ENCODE results near the gene KAT5.
A peak's percentile ranks its signal among the peaks of the same experiment; 100 is the strongest.
"Not testable (repeated sequence)": the region's sequence is repeated elsewhere in the genome, so short reads cannot be mapped to it uniquely, and the experiment has no call there.

KAT5 gene

GRCh38 chr11:65709661-65710060 lies 2.4 kb upstream of the KAT5 start:
- DNase-seq (ENCODE audit: low read depth) = no peak

GRCh38 chr11:65710421-65710820 lies 1.6 kb upstream of the KAT5 start:
- no peak for DNase-seq (ENCODE audit: low read depth)

DNA sequence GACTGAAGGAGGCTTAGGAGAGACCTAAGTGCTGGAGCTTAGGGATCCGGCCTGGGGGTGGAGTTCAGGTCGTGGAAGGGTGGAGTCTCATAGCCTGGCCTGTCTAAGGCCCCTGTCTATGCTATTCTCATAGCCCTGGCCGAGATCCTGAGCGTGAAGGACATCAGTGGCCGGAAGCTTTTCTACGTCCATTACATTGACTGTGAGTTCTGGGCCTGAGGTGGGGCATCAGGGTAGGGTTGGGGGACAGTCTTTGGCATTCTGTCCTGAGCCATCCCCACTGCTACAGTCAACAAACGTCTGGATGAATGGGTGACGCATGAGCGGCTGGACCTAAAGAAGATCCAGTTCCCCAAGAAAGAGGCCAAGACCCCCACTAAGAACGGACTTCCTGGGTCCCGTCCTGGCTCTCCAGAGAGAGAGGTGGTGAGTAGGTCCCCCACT lies 603 bp downstream of the KAT5 start:
- DNase-seq (ENCODE audit: low read depth) = no peak

- DNase-seq (ENCODE audit: low read depth) = no peak
Measured at GRCh38 chr11:65713212-65713969, 1.3 kb downstream of the KAT5 start.

DNA sequence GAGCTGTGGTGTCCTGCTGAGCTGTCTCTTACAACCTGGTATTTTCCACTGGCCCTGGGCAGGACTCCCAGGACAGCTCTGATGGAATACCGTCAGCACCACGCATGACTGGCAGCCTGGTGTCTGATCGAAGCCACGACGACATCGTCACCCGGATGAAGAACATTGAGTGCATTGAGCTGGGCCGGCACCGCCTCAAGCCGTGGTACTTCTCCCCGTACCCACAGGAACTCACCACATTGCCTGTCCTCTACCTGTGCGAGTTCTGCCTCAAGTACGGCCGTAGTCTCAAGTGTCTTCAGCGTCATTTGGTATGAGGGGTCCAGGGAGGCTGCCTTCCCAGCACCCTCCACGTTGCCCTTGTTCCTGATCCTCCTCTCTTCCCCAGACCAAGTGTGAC lies 2.4 kb downstream of the KAT5 start:
- DNase-seq (ENCODE audit: low read depth) = no peak

DNA sequence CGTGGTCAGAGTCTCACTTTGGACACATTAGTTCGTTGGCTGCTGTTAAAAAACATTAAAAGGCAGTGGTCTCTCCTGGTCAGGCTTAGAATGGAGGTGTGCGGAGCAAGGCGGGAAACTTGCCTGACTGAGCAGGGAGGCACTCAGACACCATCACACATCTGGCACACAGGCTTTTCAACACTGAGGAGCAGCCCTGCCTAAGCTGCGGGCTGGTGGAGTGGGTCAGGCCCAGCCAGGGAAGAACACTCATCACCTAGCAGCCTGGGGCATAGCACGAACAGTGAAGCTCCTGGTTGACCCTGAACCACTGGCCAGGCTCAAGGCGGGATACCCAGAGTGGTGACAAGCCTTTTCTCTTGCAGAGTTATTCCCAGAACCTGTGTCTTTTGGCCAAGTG lies 4.2 kb downstream of the KAT5 start:
- no peak for DNase-seq (ENCODE audit: low read depth)

DNA sequence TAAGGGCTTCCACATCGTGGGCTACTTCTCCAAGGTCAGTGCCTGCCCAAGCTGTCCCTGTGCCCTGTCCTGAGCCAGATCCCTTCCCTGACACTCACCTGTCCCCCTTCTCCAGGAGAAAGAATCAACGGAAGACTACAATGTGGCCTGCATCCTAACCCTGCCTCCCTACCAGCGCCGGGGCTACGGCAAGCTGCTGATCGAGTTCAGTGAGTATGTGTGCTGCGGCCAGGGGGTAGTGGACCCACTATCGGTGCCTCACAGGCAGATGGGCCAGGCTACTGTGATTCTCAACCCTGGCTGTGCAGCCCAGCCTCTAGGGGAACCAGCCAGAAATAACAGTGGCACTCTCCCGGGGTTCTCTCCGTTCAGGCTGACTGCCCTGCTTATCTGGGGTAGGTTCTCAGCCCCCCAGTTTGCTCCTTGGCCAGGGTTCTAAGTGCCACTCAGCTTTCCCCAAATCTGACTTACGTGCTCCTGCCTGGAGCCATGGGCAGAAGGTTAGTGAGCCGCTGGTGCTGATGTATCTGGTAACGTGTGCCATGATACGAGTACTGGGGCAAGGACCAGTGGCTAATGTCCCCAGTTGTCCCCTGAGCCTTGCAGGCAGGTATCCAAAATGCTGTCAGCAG lies 4.8 kb downstream of the KAT5 start:
- no peak for DNase-seq (ENCODE audit: low read depth)

- no peak for DNase-seq (ENCODE audit: low read depth)
Measured at GRCh38 chr11:65717906-65718305, 5.9 kb downstream of the KAT5 start.

GRCh38 chr11:65718531-65718930 lies 6.5 kb downstream of the KAT5 start:
- no peak for DNase-seq (ENCODE audit: low read depth)

DNA sequence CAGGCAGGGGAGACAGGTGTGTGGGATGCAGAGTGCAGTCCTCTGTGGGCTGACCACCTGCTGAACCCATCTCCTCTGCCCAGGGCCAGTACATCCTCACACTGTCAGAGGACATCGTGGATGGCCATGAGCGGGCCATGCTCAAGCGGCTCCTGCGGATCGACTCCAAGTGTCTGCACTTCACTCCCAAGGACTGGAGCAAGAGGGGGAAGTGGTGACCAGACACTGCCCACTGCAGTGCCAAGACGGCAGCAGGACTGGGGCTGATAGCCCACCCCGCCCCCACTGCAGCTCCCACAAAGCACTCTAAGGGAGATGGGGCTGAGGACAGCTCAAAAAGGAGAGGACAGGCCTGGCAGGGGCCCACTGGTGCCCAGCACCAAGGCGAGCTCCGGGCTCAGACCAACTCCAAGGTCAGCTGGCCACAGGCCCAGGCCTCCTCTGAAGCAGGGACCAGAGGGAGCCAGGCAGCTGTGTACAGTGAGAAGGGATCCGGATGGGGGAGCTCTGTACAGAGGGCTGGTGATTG lies 7.0 kb downstream of the KAT5 start:
- DNase-seq (ENCODE audit: low read depth) = peak; percentile 11

GRCh38 chr11:65719871-65720210 lies 7.8 kb downstream of the KAT5 start:
- DNase-seq (ENCODE audit: low read depth) = no peak

DNA sequence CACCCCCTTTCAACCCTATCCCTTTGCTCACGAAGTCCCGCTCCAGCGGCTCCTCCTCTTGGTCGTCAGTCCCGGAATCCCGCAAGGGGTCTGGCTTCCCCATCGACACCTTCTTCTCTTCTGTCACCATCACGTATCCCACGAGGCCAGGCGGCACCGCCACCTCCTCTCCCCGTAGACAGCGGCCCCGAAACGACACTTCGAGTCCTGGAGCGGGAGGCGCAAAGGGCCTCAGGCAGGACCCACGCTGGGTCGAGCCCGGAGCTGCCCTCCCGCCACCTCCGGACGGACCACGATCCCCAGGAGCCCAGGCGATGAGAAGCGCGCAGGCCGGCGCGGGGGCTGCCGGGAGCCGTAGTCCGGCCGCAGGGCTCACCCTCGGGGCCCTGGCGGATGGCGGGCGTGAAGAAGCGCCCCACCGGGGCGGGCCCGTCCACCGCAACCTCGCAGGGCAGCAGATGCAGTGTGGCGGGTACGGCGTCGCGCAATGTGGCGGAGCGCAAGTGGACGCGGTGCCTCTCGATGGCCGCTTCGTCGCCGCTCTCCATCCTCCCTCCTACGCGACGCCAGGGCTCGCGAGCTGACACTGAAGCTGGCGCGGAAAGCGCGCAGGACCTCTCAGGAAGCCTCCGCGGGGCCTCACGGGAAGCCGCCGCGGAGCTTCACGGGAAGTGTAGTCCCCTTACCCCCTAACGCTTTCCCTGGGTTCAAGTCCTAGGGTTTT lies 8.3 kb downstream of the KAT5 start, which contains the start of gene RNASEH2C:
RNASEH2C (minus strand) TSS at position 588 of the 724 bp plus-strand sequence; CDS start at position 548, 40 bp downstream.
- DNase-seq (ENCODE audit: low read depth) = peak; percentile 76

GRCh38 chr11:65722261-65722660 lies 10.2 kb downstream of the KAT5 start:
- DNase-seq (ENCODE audit: low read depth) = no peak

GRCh38 chr11:65726660-65727059 lies 14.6 kb downstream of the KAT5 start:
- no peak for DNase-seq (ENCODE audit: low read depth)

GRCh38 chr11:65727865-65728264 lies 15.8 kb downstream of the KAT5 start:
- no peak for DNase-seq (ENCODE audit: low read depth)

DNA sequence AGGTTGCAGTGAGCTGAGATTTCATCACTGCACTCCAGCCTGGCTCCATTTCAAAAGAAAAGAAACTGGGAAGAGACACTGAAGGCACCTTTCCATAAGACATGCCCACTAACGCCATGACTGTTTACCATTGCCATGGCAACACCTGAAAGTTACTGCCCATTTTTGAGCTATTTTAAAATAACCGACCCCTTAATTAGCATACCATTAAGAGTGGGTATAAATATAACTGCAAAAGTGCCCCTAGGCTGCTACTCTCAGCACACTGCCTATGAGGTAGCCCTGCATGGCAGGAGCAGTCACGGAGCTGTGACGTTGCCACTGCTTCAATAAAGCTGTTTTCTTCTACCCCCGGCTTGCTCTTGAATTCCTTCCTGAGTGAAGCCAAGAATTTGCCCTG lies 18.4 kb downstream of the KAT5 start:
- no peak for DNase-seq (ENCODE audit: low read depth)

GRCh38 chr11:65735111-65735510 lies 23.1 kb downstream of the KAT5 start:
- not testable (repeated sequence) for DNase-seq (ENCODE audit: low read depth)

DNA sequence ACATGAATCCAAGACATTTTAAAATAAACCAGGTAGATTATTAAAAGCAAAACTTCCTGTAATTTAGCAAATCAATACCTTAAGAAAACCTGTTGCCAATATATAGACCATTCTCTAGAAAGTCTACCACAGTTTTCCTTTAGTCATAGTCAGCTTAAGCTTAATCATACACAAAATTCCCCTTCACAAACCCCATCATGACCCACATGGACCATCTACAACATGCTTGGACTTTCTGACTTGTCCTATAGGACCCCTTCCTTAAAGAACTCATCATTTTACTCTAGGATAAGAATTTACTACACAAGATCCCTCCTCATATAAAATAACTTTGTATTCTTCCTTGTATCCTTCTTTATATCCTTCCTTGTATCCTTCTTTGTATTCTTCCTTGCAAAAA lies 24.8 kb downstream of the KAT5 start:
- no peak for DNase-seq (ENCODE audit: low read depth)

DNA sequence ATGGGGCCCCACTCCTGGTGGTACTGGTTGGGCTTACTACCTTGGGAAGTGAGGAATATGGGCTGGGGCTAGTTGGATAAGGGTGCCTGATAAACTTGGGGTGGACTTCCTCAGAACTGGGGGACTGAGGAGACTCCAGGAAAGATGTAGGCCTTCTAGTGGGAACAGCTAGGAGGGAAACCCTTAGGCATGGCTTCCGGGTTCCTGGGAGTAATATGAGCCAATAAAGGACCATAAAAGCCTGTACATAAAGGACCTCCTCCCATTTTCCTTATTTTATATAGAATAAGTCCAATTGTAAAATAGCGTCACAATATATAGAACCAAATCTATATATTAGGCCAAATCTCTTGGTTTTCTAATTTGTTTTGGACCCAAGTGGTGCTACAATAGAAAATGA lies 27.0 kb downstream of the KAT5 start:
- no peak for DNase-seq (ENCODE audit: low read depth)

- DNase-seq (ENCODE audit: low read depth) = no peak
Measured at GRCh38 chr11:65741185-65741584, 29.1 kb downstream of the KAT5 start.

DNA sequence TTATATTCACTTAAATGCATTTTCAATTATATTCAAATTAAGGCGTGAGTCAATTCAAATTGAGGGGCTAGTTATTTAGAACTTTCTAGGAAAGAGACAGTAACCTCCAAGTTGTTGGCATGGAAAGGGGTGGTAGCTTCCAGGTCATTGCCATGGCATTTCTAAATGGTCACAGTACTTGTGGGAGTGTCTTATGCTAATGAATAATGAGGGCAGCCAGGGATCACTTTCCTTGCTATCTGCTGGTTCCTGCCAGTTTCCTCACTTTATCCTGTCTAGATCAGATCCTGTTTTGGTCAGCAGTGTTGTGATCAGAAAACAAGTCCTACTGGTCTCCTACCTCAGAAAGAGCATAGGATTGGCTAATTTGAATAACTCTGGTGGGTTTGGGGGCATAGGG lies 30.3 kb downstream of the KAT5 start:
- DNase-seq (ENCODE audit: low read depth) = no peak

GRCh38 chr11:65743681-65744025 lies 31.6 kb downstream of the KAT5 start:
- no peak for DNase-seq (ENCODE audit: low read depth)
